ENCODE data around the gene ADGRE1.

GRCh38 chr19:6888967-6889366, 1.6 kb downstream of the ADGRE1 start:
- TF ChIP-seq EZH2 (IDR thresholded peaks at IDR 0.05; ENCODE audit: insufficient read depth, poor library complexity, severe bottlenecking): no peak
- TF ChIP-seq EZH2phosphoT487 (IDR thresholded peaks at IDR 0.05; ENCODE audit: insufficient read depth, low read depth): no peak

Measured in GM23248 (cell line).